ENCODE results near the gene HK1. TPM values are rescaled to one million over a fixed set of nuclear protein-coding genes. Genes with fewer than 3 reads are reported as not detected.

Gene HK1
- total RNA-seq, 1 donor from 2014 or later: 182 TPM

DNA sequence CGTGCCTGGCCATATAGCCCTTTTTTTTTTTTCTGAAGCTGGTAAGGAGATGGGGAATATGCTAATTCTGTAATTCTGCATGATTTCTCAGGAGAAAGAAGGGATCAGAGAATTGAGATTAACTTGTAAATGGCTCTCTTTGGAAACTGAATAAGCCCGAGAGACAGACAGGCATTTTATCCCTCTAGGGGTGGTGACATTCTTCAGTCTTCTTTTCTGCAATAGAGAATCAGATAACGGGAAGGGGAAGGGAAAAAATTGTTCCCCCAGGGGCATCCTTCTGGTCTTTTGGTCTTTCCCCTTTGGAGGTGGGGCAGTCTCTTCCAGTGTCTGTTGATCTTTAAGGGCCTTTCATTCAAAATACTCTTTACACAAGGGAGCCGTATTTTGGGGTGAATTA lies 34.2 kb downstream of the HK1 start:
- FAIRE-seq (no peak), DNase-seq (ENCODE audit: low read depth) (no peak)
- no peak overlapping the region for H3K4me3 ChIP-seq (ENCODE audit: low read depth, low read length)
- TF ChIP-seq, protein P1, sequence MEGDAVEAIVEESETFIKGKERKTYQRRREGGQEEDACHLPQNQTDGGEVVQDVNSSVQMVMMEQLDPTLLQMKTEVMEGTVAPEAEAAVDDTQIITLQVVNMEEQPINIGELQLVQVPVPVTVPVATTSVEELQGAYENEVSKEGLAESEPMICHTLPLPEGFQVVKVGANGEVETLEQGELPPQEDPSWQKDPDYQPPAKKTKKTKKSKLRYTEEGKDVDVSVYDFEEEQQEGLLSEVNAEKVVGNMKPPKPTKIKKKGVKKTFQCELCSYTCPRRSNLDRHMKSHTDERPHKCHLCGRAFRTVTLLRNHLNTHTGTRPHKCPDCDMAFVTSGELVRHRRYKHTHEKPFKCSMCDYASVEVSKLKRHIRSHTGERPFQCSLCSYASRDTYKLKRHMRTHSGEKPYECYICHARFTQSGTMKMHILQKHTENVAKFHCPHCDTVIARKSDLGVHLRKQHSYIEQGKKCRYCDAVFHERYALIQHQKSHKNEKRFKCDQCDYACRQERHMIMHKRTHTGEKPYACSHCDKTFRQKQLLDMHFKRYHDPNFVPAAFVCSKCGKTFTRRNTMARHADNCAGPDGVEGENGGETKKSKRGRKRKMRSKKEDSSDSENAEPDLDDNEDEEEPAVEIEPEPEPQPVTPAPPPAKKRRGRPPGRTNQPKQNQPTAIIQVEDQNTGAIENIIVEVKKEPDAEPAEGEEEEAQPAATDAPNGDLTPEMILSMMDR (IDR thresholded peaks at IDR 0.05; ENCODE audit: insufficient read depth, low read length, severe bottlenecking): no peak
- no peaks in the 10 kb centered on the region for H3K36me3 ChIP-seq (ENCODE audit: control insufficient read depth, insufficient read depth, low read length)
- no peaks in the 10 kb centered on the region for H3K27me3 ChIP-seq (ENCODE audit: control insufficient read depth, insufficient read depth, low read length)

DNA sequence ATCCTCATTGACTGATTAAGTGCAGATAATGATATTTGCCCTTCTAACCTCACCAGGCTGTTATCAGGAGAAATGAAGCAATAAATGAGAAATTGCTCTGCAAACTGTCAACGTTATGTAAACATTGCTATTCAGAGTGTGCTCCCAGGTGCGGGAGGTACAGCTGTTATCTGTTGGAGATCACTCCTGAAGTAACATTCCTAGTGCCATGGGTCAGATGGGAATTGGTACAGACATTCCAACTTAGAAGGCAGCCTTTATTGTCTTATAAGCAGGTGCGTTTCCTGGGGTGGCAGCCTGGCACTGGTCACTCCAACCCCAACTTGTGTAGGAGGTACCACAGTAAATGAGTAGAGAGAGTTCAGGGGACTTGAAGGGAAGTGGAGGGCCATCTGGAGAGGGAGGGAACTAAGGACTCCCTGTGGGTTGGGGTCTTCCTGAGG lies 36.8 kb downstream of the HK1 start:
- FAIRE-seq (no peak), DNase-seq (ENCODE audit: low read depth) (no peak)
- Histone ChIP-seq H3K27me3 (ENCODE audit: control insufficient read depth, insufficient read depth, low read length) (no peaks in the 10 kb centered on the region), H3K36me3 (ENCODE audit: control insufficient read depth, insufficient read depth, low read length) (peaks cover under 1% of the 10 kb centered on the region), H3K4me3 (ENCODE audit: low read depth, low read length) (no peak overlapping the region)
- TF ChIP-seq, protein P1 (IDR thresholded peaks at IDR 0.05; ENCODE audit: insufficient read depth, low read length, severe bottlenecking): no peak

DNA sequence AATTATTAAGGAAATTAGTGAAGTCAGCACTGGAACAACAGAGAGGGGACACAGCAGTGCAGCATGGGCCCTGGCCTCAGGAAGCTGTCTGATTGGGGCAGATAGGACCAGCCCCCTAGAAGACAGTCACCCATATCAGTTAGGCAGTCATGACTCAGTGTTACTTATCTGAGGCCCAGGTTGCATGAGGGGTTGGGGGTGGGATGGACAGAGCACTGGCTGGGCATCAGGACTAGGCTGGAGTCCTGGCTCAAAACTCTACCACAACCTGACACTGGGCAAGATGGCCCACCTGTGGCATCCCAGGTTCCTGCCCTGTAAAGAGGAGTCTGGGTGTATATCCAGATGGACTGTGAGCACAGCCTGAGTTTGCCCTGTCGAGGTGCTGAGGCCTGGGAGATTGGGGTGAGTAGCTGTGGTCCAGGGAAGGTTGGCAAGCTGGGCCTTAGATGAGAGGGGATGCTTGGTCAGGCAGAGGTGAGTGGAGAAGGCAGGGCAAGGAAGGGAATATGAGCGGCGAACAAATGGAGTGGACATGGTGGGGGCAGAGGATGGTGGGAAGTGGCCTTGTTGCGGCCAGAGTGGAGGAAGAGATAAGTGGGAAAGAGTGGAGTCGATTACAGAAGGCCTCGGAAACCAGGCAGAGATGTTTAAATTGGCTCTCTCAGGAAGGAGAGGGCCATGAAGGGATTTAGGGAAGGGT lies 37.5 kb downstream of the HK1 start:
- TF ChIP-seq, protein P1 (IDR thresholded peaks at IDR 0.05; ENCODE audit: insufficient read depth, low read length, severe bottlenecking): no peak
- no peak overlapping the region for H3K4me3 ChIP-seq (ENCODE audit: low read depth, low read length)
- no peak for DNase-seq (ENCODE audit: low read depth)
- H3K36me3 ChIP-seq (ENCODE audit: control insufficient read depth, insufficient read depth, low read length): peaks cover 3% of the 10 kb centered on the region
- no peak for FAIRE-seq
- no peaks in the 10 kb centered on the region for H3K27me3 ChIP-seq (ENCODE audit: control insufficient read depth, insufficient read depth, low read length)

DNA sequence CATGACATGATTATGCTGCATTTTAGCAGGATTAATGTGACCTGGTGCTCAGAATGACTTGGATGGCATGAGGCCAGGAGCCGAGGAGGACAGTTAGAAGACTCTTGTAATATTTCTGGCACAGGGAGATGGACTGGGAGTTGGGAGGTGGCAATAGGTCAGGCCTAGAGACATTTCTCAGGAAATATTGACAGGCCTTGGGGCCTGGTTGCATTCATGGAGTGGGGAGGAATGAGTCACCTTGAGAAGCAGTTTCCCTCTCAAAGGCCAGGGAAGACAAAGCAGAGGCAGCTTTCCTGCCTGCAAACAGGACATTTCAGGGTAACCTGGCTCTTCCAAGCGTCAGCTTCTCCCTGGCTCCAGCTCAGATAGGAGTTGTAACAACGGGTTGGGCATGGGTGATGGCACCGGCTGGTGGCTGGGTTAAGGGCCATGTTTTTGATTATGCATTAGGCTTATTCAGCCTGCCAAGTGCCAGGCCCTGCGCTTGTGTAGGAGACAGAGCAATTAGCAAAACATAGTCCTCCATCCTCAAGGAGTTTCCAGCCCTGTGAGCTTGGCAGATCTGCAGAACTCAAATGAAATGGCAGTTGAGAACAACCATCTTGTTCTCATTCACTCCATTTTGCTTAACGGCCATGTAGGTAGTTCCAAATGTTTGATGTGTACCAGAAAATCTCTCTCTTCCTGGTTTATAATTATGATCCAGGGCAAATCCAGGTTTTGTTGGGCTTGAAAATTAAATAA lies 38.2 kb downstream of the HK1 start:
- TF ChIP-seq, protein P1 (IDR thresholded peaks at IDR 0.05; ENCODE audit: insufficient read depth, low read length, severe bottlenecking): no peak
- DNase-seq (ENCODE audit: low read depth) (peak; percentile 62), FAIRE-seq (no peak)
- no peaks in the 10 kb centered on the region for H3K27me3 ChIP-seq (ENCODE audit: control insufficient read depth, insufficient read depth, low read length)
- H3K4me3 ChIP-seq (ENCODE audit: low read depth, low read length): no peak overlapping the region
- H3K36me3 ChIP-seq (ENCODE audit: control insufficient read depth, insufficient read depth, low read length): peaks cover 9% of the 10 kb centered on the region

DNA sequence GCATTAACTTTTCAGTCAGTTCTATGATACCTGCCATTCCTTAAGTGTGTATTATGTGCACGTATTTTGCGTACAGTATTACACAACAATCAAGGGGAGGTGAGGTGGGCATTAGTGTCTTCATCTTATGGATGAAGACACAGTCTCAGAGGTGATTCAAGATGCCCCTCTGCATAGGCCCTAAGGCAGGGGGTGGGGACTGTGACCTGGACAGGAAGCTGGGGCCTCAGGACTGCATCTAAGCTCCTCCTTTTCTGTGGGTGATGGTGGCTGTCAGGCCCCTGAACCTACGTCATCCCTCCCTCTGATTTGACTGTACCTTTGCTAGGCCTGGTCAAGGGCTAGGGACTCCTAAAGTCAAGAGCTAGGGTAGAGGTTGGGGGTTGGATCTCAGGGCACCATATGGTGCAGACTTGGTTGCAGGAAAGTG lies 38.9 kb downstream of the HK1 start:
- TF ChIP-seq, protein P1 (IDR thresholded peaks at IDR 0.05; ENCODE audit: insufficient read depth, low read length, severe bottlenecking): no peak
- H3K4me3 ChIP-seq (ENCODE audit: low read depth, low read length): no peak overlapping the region
- FAIRE-seq: no peak
- DNase-seq (ENCODE audit: low read depth): peak; percentile 41
- no peaks in the 10 kb centered on the region for H3K27me3 ChIP-seq (ENCODE audit: control insufficient read depth, insufficient read depth, low read length)
- H3K36me3 ChIP-seq (ENCODE audit: control insufficient read depth, insufficient read depth, low read length): peaks cover 11% of the 10 kb centered on the region
